ENCODE measurements around the gene DBNL.
"Not testable (repeated sequence)": the region's sequence is repeated elsewhere in the genome, so short reads cannot be mapped to it uniquely, and the experiment has no call there.

DNA sequence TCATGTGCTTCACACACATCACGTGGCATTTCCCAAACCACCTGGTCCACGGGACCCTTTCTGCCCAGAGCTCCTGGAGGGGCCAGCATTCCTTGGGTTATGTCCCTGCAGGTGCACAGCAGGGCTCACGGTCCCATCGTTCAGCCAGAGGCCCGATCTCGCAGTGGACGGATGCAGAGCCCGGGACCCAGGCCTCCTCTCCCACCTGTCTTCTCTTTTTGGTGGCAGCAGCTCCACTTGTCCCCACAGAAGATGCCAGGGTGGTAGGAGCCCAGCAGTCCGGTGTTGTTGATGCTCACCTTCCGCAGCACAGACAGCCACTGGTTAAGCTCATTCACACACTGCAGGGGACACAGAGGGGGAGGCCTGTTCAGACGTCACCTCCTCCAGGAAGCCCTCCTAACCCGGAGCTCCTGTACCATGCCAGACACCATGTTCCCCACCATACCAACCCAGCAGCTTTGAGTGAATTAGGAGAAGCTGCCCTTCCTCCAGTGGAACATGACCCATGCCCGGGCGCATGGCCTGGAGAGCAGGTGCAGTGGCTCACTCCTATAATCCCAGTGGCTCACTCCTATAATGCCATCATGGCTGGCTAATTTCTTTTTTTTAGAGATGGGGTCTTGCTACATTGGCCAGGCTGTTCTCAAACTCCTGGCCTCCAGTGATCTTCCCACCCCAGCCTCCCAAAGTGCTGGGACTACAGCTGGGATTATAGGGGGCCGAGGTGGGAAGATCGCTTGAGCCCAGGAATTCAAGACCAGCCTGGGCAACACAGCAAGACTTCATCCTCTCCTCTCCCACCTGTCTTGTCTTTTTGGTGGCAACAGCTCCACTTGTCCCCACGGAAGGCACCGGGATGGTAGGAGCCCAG lies 10.3 kb upstream of the DBNL start:
- TF ChIP-seq CTCF (IDR thresholded peaks at IDR 0.05); EZH2 (IDR thresholded peaks at IDR 0.05; ENCODE audit: borderline replicate concordance, insufficient read depth, low read depth, low read length, poor library complexity, severe bottlenecking): not testable (repeated sequence)
